ENCODE measurements around the gene SPSB3. TPM values are rescaled to one million over a fixed set of nuclear protein-coding genes. Genes with fewer than 3 reads are reported as not detected.

Gene SPSB3
- total and polyA plus RNA-seq, 2 of the 4 experiments (the other 2 are of a cell fraction), result 9.1 to 30.8 TPM

GRCh38 chr16:1830213-1830612 is 47.8 kb upstream of the SPSB3 start:
- H3K4me3 ChIP-seq (ENCODE audit: insufficient read depth, low read depth, low read length), result no peak overlapping the region
- H3K23ac ChIP-seq (ENCODE audit: low read depth, low read length), result no peak overlapping the region
- POLR2A ChIA-PET (ENCODE audit: unreplicated experiment), result no interaction called here
- no peak for DNase-seq
- H3K36me3 ChIP-seq (ENCODE audit: control insufficient read depth, insufficient read depth, low read length), result peaks cover 8% of the 10 kb centered on the region
- no peak overlapping the region for H2AFZ ChIP-seq (replicated peaks; ENCODE audit: low read length, poor library complexity)
- CTCF ChIA-PET, result no interaction called here
- no peak overlapping the region for H2BK15ac ChIP-seq (ENCODE audit: low read depth, low read length)
- H2BK5ac ChIP-seq (ENCODE audit: low read depth, low read length, poor library complexity, severe bottlenecking), result no peak overlapping the region
- H3K18ac ChIP-seq (ENCODE audit: low read depth, low read length), result no peak overlapping the region
- H3K27ac ChIP-seq (ENCODE audit: insufficient read depth, low read length), result no peak overlapping the region
- peaks cover 6% of the 10 kb centered on the region; the same call in 1 of the 2 replicates for H3K4me1 ChIP-seq (ENCODE audit: control insufficient read depth, insufficient read depth, low read length)
- WGBS, 2 experiments (ENCODE audit: extremely low coverage in 2 of 2, insufficient read length in 1 of 2), result 100% methylated on average over 1 of the region's 3 CpGs; no CpG with 5 or more reads in 1 of the 2 experiments
- H3K56ac ChIP-seq (ENCODE audit: extremely low read depth, insufficient read depth, low read length), result no peak overlapping the region
- H4K5ac ChIP-seq (ENCODE audit: low read depth, low read length), result no peak overlapping the region
- H2BK20ac ChIP-seq (ENCODE audit: low read depth, low read length), result no peak overlapping the region
- no peaks in the 10 kb centered on the region for H3K9me3 ChIP-seq (ENCODE audit: control insufficient read depth, insufficient read depth, low read length)
- no peaks in the 10 kb centered on the region for H3K27me3 ChIP-seq (ENCODE audit: control insufficient read depth, insufficient read depth, low read length)
- H2AK5ac ChIP-seq (ENCODE audit: low read depth, low read length), result no peak overlapping the region
- no peak overlapping the region for H2AK9ac ChIP-seq (replicated peaks; ENCODE audit: low read depth, low read length, poor library complexity)
- no peak overlapping the region for H3K14ac ChIP-seq (replicated peaks; ENCODE audit: low read depth, low read length)
- H3K4ac ChIP-seq (ENCODE audit: low read depth, low read length), result no peak overlapping the region
- in situ Hi-C loops (cut with MboI; ENCODE audit: low sequenced_read_pairs) (no loop called here), dilution Hi-C loops (cut with HindIII; ENCODE audit: low sequenced_read_pairs, unreplicated experiment) (no loop called here), intact Hi-C loops (cut with micrococcal nuclease) (no loop called here)
- TF ChIP-seq CHD1 (IDR thresholded peaks at IDR 0.05; ENCODE audit: low read depth, low read length) (no peak), RCOR1 (IDR thresholded peaks at IDR 0.05; ENCODE audit: insufficient replicate concordance, low read length) (no peak), SMC3 (IDR thresholded peaks at IDR 0.05; ENCODE audit: low read depth, low read length) (no peak), MAFK (IDR thresholded peaks at IDR 0.05; ENCODE audit: low read depth, low read length) (no peak), CTCF (conservative IDR thresholded peaks at IDR 0.05; ENCODE audit: low read depth, low read length) (no peak), FOS (IDR thresholded peaks at IDR 0.05; ENCODE audit: low read depth, low read length) (no peak), POLR2A (IDR thresholded peaks at IDR 0.05; ENCODE audit: low read depth, low read length) (no peak), CEBPB (IDR thresholded peaks at IDR 0.05; ENCODE audit: low read depth, low read length) (no peak), USF2 (IDR thresholded peaks at IDR 0.05; ENCODE audit: low read depth, low read length) (no peak), RFX5 (IDR thresholded peaks at IDR 0.05; ENCODE audit: low read depth, low read length) (no peak)
- no peak overlapping the region for H4K91ac ChIP-seq (ENCODE audit: insufficient read depth, low read depth, low read length)
- H2BK120ac ChIP-seq (ENCODE audit: low read depth, low read length), result no peak overlapping the region
- H4K20me1 ChIP-seq (ENCODE audit: insufficient read depth, low read length), result peaks cover 15% of the 10 kb centered on the region; the same call in 1 of the 2 replicates
- H3K4me2 ChIP-seq (ENCODE audit: low read depth, low read length), result no peak overlapping the region
- peaks cover 11% of the 10 kb centered on the region for H3K9me1 ChIP-seq (ENCODE audit: insufficient read depth, low read length)
- ATAC-seq (ENCODE audit: low read depth), result no peak
- no peak overlapping the region for H3K9ac ChIP-seq (ENCODE audit: low read depth, low read length)
- H4K8ac ChIP-seq (ENCODE audit: low read depth in 2 of 2, low read length in 2 of 2), result no peak overlapping the region
- BruUV-seq (replicated peaks), result no TSS peak
- H3K79me1 ChIP-seq (ENCODE audit: low read depth in 1 of 2, low read length in 2 of 2), result peaks cover 17 to 48% of the 10 kb centered on the region in 2 experiments

All from IMR-90 (cell line).